ENCODE measurements around the gene METTL16.

METTL16 gene

DNA sequence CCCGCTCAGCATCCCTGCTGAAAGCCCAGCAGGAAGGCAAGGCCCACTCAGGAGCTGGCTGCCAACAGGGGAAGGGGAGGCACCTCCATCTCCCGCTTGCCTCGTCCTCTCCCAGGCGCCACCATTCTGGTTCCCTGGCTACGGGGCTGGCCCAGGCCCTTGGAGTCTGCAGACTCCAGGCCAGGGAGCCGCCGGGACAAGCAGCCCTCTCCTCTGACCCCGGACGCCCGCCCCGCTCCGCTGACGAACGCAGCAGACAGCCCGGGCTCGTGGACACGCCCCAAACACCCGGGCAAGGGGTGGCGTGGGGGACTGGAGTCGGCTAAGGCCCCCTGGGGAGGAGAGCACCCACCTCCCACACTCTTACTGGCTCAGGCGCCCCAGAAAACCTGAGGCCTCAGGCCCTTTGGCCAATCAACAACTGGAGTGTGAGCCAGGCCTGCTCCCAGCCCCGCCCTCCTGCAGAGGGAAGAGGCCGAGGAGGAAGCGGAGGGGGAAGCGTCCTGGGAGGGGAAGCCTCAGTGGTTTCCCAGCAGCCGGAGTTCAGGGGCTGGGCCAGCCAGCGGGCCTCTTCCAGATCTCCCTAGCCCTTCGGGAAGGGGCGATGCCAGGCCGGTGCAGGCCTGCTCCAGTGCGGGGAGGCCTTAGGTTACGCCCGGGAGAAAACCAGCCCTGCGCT, 115.0 kb downstream of the METTL16 start:
- DNase-seq (ENCODE audit: low spot score in 2 of 2), result no peak
- H3K27ac Mint-ChIP-seq, result peak overlapping the region; percentile 63
- peak overlapping the region; percentile 64 for H3K4me3 Mint-ChIP-seq
- H3K27me3 Mint-ChIP-seq, result no peaks in the 10 kb centered on the region
- H3K9me3 Mint-ChIP-seq, result no peaks in the 10 kb centered on the region
- peaks cover 46% of the 10 kb centered on the region for H3K4me1 Mint-ChIP-seq
- ATAC-seq (ENCODE audit: low read depth), result no peak
- no peaks in the 10 kb centered on the region for H3K36me3 Mint-ChIP-seq

DNA sequence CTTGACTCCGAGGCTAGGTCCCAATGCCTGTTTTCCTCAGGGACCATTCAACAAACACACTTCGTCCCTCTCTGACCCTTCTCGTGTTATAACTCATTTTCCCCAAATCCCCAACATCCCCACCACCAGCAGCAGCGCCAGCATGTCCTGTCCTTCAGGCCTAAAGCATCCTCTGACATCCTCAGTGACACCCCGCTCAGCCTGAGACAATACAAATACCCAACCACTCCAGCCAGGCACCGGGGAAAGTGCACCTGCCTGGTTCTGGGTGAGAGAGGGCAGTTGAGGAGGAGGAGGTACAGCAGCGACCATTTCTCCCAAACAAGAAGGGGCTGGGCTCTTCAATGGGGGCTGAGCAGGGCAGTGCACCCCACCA, 115.5 kb downstream of the METTL16 start:
- no peak for ATAC-seq (ENCODE audit: low read depth)

DNA sequence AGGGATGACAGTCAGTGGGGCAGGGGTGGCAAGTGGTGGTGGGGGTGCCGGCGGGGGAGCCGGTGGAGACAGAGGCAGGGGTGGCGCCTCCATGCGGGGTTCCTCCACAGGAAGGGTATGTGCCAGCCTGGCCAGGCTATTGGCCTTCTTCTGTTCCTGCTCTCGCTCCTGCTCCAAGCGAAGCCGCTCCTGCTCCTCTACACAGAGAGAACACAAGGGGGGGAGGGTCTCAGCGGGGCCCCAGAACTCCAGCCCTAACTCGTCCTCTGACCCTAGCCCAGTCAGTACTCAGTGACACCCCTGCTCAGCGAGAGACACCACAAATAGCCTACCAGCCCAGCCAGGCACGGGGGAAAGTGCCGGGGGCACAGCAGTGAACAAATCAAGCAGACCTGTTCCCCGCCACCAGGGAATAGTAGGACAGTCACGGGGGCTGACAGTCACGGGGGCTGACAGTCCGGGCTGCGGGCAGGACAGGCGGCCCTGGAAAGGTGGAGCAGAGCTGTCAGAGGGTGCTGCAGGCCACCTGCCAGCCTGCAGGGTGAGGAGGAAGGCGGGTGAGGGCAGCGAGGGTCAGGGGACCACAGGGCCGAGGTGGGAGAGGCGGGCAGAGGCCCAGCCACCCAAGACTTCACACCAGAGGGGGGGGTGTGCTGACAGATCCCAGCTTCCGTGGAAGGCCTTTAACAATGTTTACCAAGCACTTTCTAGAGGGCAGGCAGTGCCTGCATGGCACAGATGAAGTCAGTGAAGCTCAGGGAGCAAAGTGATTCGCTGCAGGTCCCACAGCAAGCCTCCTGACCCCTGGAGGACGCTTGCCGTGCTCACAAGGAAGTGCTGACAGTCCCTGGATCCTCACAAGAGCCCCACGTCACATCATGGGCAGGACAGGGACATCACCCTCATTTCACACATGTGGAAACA, 116.2 kb downstream of the METTL16 start:
- H3K36me3 Mint-ChIP-seq, result no peaks in the 10 kb centered on the region
- H3K27ac Mint-ChIP-seq, result peak overlapping the region; percentile 35
- no peaks in the 10 kb centered on the region for H3K9me3 Mint-ChIP-seq
- peak overlapping the region; percentile 64 for H3K4me3 Mint-ChIP-seq
- no peaks in the 10 kb centered on the region for H3K27me3 Mint-ChIP-seq
- DNase-seq (ENCODE audit: low spot score in 2 of 2) (no peak), ATAC-seq (ENCODE audit: low read depth) (no peak)
- peaks cover 53% of the 10 kb centered on the region for H3K4me1 Mint-ChIP-seq

More for the DNA sequence above, 115.5 kb downstream of the METTL16 start:
- H3K36me3 Mint-ChIP-seq, result no peaks in the 10 kb centered on the region
- peak overlapping the region; percentile 64 for H3K4me3 Mint-ChIP-seq
- no peaks in the 10 kb centered on the region for H3K27me3 Mint-ChIP-seq
- DNase-seq (ENCODE audit: low spot score in 2 of 2), result no peak
- peaks cover 50% of the 10 kb centered on the region for H3K4me1 Mint-ChIP-seq
- peak overlapping the region; percentile 35 for H3K27ac Mint-ChIP-seq
- no peaks in the 10 kb centered on the region for H3K9me3 Mint-ChIP-seq

DNA sequence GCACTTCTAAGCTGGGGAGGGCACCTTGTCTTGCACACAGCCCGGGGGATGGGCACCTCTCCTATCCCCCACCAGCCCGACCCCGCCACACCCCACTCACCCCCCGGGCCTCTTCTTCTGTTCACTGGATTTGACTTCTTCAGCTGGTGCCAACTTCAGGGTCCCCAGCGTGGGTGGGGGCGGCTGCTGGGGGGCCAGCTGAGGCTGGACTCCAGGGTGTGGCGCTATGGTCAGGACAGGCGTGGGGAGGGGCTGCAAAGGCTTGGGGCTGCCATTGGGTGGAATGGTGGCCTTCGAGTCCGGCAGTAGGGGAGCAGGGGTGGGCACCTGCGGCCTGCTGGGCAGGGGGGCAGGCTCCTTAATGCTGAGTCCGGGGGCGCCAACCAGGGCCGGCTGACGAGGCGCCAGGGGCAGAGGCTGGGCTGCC, 116.9 kb downstream of the METTL16 start:
- Mint-ChIP-seq H3K36me3 (no peaks in the 10 kb centered on the region), H3K4me3 (peak overlapping the region; percentile 67), H3K27me3 (no peaks in the 10 kb centered on the region), H3K4me1 (peaks cover 52% of the 10 kb centered on the region), H3K9me3 (no peaks in the 10 kb centered on the region), H3K27ac (peak overlapping the region; percentile 62)
- no peak for ATAC-seq (ENCODE audit: low read depth)
- no peak for DNase-seq (ENCODE audit: low spot score in 2 of 2)

DNA sequence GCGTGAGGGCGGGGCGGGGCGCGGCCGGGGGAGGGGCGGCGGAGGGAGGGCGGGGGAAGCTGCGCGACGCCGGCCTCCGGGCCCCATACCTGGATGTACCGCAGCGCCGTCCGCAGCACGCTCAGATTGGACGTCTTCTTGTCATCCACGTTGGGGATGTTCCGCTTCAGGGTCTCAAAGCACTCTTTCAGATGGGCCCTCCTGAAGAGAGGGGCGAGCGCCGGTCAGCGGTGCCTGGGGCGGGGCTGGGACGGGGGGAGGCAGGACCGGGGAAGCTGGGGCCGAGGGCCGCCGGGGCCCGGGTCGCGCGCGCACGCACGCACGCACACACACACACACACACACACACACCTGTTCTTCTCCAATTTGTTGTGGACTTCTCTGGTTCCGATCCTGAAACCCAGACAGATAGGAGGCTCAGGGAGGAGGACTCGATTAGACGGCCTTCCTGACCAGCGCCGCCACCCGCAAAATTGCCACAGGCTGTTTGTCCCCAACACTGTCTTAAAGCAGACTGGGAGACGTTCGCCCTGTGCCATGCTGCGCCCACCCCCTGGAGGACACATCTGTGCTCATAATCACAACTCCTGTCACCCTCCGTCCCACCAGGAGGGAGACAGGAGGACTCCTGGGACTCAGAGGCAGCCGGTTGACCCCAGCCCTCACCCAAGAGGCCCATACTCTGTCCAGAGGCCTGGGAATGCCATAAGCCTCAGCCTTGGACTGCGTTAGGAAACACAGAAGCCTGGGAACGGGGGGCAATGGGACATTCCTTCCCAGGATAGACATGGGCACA, 117.5 kb downstream of the METTL16 start:
- H3K36me3 Mint-ChIP-seq, result peaks cover 2% of the 10 kb centered on the region
- peak overlapping the region; percentile 87 for H3K4me3 Mint-ChIP-seq
- DNase-seq (ENCODE audit: low spot score in 2 of 2) (no peak), ATAC-seq (ENCODE audit: low read depth) (no peak)
- H3K27me3 Mint-ChIP-seq, result no peaks in the 10 kb centered on the region
- H3K4me1 Mint-ChIP-seq, result peaks cover 50% of the 10 kb centered on the region
- no peaks in the 10 kb centered on the region for H3K9me3 Mint-ChIP-seq
- H3K27ac Mint-ChIP-seq, result peak overlapping the region; percentile 67

DNA sequence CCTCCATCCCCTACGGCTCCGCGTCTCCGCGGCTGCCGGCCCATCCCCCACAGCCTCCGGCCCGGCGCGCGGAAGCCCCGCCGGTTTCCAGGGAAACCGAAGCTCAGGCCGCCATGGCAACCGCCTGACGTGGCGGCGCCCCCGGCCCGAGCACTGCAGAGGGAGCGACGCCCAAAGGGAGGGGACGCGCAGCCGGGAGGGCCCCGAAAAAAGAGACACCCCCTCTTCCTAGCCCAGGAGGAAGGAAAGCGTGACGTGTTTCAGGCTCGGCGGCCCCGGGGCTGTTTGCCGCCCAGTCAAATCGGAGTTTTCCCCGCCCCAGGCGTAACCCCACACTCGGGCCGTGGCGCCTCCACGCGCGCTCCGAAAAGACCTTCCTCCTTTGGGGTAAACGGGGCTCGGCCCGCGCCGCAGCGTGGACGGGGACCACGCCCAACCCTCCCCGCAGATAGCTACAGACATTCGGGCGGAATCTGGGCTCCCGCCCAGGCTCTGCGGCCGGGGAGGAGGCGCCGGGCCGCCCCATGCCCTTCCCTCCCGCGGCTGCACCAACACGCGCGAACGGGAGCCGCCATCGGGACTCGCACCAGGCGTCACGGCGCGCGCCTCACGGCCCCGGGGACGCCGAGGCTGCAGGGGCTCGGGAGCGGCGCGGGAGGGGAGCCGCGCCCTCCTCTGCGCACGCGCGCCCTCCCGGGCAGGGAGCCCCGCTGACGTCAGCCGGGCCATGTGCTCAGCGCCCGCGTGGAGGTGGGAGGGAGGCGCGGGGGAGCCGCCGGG, 118.3 kb downstream of the METTL16 start:
- Mint-ChIP-seq H3K9me3 (no peaks in the 10 kb centered on the region), H3K4me3 (peak overlapping the region; percentile 87), H3K4me1 (peaks cover 47% of the 10 kb centered on the region), H3K27ac (peak overlapping the region; percentile 97), H3K27me3 (no peaks in the 10 kb centered on the region), H3K36me3 (peaks cover 6% of the 10 kb centered on the region)
- peak; percentile 50 for ATAC-seq (ENCODE audit: low read depth)
- peak; percentile 86 to 89 for DNase-seq (ENCODE audit: low spot score in 2 of 2)

DNA sequence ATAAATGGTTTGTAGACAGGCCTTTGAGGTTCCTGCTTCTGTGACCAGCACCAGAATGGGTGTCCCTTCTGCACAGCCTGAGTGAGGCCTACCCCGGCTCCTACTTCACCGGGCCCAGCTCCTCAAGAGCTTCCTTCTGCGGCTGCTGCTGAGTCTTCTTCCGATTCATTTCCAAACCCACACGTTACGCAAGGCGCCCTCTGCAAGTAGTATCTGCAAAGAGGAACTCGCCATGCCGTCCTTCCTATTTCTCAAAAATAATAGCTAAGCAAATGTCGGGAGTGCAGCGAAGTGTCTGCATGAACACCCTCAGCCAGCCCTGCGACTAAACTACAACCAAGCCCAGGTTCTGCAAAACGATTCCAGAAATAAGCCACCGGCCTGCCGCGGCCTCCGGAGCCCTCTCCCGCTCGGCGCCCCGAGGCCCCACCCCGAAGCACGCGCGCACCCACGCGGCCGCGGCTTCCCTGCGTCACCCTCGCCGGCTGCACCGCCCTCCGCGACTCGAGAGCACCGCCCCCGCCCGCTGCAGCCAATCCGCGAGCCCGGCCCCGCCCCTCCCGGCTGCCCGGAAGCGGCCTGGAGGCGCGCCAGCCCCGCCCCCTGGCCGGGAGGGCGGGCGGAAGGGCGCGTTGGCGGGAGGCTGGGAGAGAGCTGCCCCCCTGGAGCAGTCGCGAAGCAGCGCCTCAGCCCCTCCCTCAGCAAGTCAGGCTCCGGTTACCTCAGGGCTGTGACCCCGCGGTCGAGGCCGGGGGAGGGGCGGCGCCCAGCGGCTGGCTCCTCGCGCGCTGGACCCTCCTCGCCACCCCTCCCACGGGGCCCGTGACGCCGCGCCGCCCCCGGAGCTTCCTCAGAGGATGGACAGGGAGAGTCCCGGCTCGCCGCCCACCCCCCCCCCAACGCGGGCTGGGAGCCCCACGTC, 119.2 kb downstream of the METTL16 start:
- no peaks in the 10 kb centered on the region for H3K9me3 Mint-ChIP-seq
- H3K4me1 Mint-ChIP-seq, result peaks cover 41% of the 10 kb centered on the region
- peak; percentile 98 to 99 for DNase-seq (ENCODE audit: low spot score in 2 of 2)

DNA sequence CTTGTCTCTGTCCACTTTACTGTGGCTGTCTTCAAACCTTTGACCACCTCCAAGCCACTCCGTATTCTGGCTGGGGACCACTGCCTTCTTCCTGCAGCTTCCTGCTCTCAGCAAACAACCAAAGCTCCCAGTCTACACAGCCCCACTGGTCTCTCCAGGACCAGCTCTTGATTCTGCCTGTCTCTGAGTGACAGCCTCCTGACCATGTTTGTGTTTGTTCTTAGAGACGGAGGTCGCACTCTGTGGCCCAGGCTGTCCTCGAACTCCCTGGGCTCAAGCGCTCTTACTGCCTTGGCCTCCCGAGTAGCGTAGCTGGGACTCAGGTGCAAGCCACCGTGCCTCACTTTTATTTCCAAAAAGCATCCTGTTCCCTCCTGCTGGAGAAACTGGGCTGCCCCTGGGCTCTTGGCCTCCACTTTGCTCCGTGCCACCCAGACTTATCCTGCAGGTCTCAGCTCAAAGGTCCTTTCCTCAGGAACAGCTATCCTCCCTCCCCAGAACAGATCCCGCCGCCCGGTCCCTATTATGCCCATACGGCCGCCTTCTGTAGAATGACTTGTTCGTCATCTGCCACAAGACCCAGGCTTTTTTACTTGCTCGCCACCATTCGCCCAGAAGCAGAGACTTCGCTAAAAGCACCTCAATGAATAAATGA, 120.0 kb downstream of the METTL16 start:
- Mint-ChIP-seq H3K27ac (peak overlapping the region; percentile 97), H3K36me3 (peaks cover 11% of the 10 kb centered on the region), H3K4me1 (peaks cover 33% of the 10 kb centered on the region), H3K9me3 (no peaks in the 10 kb centered on the region), H3K4me3 (peak overlapping the region; percentile 97), H3K27me3 (no peaks in the 10 kb centered on the region)
- DNase-seq (ENCODE audit: low spot score in 2 of 2) (no peak), ATAC-seq (ENCODE audit: low read depth) (no peak)

More for the DNA sequence above, 119.2 kb downstream of the METTL16 start:
- peak; percentile 65 for ATAC-seq (ENCODE audit: low read depth)
- H3K27ac Mint-ChIP-seq, result peak overlapping the region; percentile 97
- H3K36me3 Mint-ChIP-seq, result peaks cover 8% of the 10 kb centered on the region
- H3K27me3 Mint-ChIP-seq, result no peaks in the 10 kb centered on the region
- H3K4me3 Mint-ChIP-seq, result peak overlapping the region; percentile 97

DNA sequence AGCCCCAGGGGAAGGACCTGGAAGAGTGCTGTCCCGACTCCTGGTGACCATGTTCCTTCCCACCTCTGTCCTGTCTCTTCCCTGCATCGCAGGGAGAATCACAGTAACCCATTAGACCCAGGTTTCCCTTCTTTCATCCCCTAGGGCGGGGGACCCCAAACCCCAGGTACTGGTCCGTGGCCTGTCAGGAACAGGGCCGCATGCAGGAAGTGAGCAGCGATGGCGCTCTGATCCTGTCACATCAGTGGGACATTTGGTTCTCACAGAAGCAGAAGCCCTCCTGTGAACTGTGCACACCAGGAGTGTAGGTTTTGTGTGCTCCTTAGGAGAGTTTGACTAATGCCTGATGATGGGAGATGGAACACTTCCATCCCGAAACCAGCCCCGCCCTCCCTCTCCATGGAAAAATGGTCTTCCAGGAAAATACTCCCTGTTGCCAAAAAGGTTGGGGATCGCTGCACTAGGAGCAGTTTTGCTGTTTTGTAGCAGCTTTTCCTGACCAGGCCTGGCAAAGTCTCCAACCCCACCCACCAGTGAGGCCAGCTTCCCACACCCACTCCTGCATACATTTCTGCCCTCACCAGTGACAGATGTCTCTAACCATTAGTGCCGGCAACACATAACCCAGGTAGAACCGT, 121.4 kb downstream of the METTL16 start:
- peak overlapping the region; percentile 62 for H3K27ac Mint-ChIP-seq
- ATAC-seq (ENCODE audit: low read depth), result no peak
- peaks cover 25% of the 10 kb centered on the region for H3K4me1 Mint-ChIP-seq
- no peak overlapping the region for H3K4me3 Mint-ChIP-seq
- DNase-seq (ENCODE audit: low spot score in 2 of 2), result no peak
- H3K9me3 Mint-ChIP-seq, result no peaks in the 10 kb centered on the region
- peaks cover 11% of the 10 kb centered on the region for H3K36me3 Mint-ChIP-seq
- H3K27me3 Mint-ChIP-seq, result no peaks in the 10 kb centered on the region

DNA sequence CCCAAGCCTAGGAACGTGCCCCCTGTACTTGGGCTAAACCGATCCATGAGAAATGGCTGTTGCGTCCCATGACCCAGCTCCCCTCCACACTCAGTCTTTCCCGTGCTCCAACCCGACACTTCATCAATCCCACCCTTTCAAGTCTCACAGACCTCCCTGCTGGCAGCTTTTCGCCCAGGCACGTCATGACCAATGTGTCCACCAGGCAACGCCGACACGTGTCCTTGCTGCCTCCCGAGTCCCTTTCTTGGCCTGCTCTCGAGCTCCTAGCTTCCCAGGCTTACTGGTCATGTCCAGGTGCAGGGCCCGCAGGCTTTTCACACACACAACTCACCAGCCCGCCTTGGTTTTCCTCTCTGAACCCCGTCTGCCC, 123.0 kb downstream of the METTL16 start:
- DNase-seq (ENCODE audit: low spot score in 2 of 2) (no peak), ATAC-seq (ENCODE audit: low read depth) (no peak)
- H3K27me3 Mint-ChIP-seq, result no peaks in the 10 kb centered on the region
- H3K36me3 Mint-ChIP-seq, result peaks cover 13% of the 10 kb centered on the region
- peak overlapping the region; percentile 85 for H3K27ac Mint-ChIP-seq
- no peaks in the 10 kb centered on the region for H3K9me3 Mint-ChIP-seq
- H3K4me3 Mint-ChIP-seq, result no peak overlapping the region
- peaks cover 23% of the 10 kb centered on the region for H3K4me1 Mint-ChIP-seq

DNA sequence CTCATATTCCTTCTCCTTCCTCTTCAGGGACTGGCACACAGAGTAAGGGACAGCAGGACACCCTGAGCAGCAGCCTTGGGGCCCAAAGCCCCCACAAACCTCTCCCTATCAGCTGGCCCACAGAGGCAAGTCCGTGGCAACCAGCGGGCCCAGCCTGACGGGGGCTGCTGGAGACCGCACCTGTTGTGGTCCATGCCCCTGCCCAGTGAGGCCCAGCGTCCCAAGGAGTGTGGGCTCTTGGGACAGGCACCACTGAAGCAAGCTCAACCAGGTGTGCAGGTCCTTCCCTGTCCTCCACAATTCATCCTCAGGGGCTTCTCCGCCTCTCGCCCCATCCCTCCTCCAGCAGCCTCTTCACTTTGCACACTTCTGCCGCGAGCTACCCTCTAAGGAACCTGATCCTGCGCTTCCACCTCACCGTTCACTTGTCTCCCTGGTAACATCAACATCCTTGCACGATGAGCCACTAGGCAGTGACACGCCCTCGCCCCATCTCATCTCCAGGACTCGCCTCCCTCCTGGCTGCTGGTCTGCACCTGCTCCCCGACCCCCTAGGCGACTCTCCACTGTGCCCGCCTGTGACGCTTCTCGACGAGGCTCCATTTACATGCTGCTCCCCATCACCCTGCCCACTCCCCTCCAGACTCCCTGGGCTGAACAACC, 123.5 kb downstream of the METTL16 start:
- ATAC-seq (ENCODE audit: low read depth), result no peak
- Mint-ChIP-seq H3K4me1 (peaks cover 23% of the 10 kb centered on the region), H3K27ac (peak overlapping the region; percentile 85), H3K9me3 (no peaks in the 10 kb centered on the region), H3K36me3 (peaks cover 13% of the 10 kb centered on the region), H3K4me3 (no peak overlapping the region), H3K27me3 (no peaks in the 10 kb centered on the region)
- DNase-seq (ENCODE audit: low spot score in 2 of 2), result no peak

Measured in memory B cell (primary cell).